PC-9 (cell line): ENCODE data around the gene CPT1B.

ENCODE experiments used
- EZH2 ChIP-seq: fragments of 200-600 bp; sonication (generic); IDR thresholded peaks from 2 replicates; pipeline ENCODE4 v1.8.0; 2017; ENCODE audit warnings: antibody characterized with exemption, low read depth
- TF ChIP-seq, protein P1 (sequence below): fragments of 200-600 bp; sonication (generic); conservative IDR thresholded peaks from 2 replicates; pipeline ENCODE4 v1.6.1; 2017; ENCODE audit warnings: mixed run types, antibody characterized with exemption, mild to moderate bottlenecking, moderate library complexity

DNA sequence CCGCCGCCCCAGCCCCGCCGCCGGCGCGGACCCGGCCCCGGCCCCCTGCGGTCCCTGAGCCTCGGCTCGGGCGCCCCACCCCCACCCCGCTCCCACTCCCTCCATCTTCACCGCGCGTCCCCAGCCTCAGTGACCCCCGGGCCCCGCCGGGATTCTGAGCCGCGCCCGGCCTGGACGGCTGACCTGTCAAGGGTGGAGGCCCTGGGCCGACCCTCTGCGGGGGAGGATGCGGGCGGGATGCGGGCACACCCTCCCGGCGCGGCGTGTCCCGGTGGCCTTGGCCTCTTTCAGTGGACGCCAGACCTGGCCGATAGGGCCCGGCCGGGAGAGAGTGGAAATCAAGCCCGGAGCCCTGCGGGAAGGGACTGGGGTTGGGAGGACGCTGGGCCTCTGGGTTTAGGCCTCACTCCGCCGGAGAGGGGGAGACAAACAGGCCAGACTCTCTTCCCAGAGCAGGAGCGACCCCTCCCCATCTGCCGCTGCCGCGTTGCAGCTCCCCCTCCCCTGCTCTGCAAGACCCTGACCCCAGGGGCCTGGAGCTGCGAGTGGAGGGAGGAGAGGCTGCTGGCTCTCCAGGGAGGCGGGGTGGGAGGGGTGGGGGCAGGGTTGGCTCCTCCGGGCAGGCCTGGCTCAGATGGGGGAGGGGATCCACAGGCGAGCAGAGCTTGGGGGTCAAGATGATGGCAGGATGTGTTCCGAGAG, 22.9 kb upstream of the CPT1B start:
- TF ChIP-seq, protein P1, sequence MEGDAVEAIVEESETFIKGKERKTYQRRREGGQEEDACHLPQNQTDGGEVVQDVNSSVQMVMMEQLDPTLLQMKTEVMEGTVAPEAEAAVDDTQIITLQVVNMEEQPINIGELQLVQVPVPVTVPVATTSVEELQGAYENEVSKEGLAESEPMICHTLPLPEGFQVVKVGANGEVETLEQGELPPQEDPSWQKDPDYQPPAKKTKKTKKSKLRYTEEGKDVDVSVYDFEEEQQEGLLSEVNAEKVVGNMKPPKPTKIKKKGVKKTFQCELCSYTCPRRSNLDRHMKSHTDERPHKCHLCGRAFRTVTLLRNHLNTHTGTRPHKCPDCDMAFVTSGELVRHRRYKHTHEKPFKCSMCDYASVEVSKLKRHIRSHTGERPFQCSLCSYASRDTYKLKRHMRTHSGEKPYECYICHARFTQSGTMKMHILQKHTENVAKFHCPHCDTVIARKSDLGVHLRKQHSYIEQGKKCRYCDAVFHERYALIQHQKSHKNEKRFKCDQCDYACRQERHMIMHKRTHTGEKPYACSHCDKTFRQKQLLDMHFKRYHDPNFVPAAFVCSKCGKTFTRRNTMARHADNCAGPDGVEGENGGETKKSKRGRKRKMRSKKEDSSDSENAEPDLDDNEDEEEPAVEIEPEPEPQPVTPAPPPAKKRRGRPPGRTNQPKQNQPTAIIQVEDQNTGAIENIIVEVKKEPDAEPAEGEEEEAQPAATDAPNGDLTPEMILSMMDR: no peak
- TF ChIP-seq EZH2: no peak
